K562 (cell line): ENCODE data around the gene BBX. TPM values are rescaled to one million over a fixed set of nuclear protein-coding genes. Genes with fewer than 3 reads are reported as not detected.

Experiments used
- ATAC-seq: fragments of 200-7000 bp; cut with Tn5 transposase; 3 replicates; pipeline ENCODE4 v1.9.1; 2020; ENCODE audit warnings: moderate library complexity
- BruUV-seq: library from RNA; stranded (reverse); fragments of 400-500 nt; replicated peaks from 2 replicates; lab custom pipeline; 2021; lab: Mats Ljungman, UMichigan
- CTCF ChIA-PET: fragments of 300-600 bp; formaldehyde crosslinking; extraction: SDS; loops from one replicate; lab custom pipeline; 2021; ENCODE audit warnings: low intra/inter-chr PET ratio; lab: Yijun Ruan, JAX
- POLR2A ChIA-PET: fragments of 300-600, 350-650 bp; sonication (Branson Sonifier 250); formaldehyde crosslinking; extraction: SDS; loops from one replicate; lab custom pipeline; 2021; ENCODE audit warnings: antibody characterized with exemption, inconsistent platforms; lab: Yijun Ruan, JAX
- DNase-seq, 4 experiments: peaks; one replicate each; pipeline versions ENCODE4 v3.0.0 to v3.0.0-alpha.2; 2011 to 2018; ENCODE audit warnings: low spot score in 3 of 4, mixed read lengths in 3 of 4; ENCODE audit errors: extremely low read depth in 1 of 4
- FAIRE-seq: peaks from 2 replicates; lab custom pipeline; 2011; peaks lifted over from hg19 to GRCh38; lab: Jason Lieb, UNC
- H2AFZ ChIP-seq: 2 replicates; pipeline ENCODE4 v1.6.0; 2011; ENCODE audit warnings: low read depth, low read length, control low read depth, inconsistent platforms
- H3K27ac ChIP-seq: fragments of 200-600 bp; 3 replicates; pipeline ENCODE4 v1.8.0; 2011; ENCODE audit warnings: low read depth, mild to moderate bottlenecking, control low read depth, inconsistent platforms, low read length, moderate library complexity, mixed read lengths; ENCODE audit errors: extremely low read depth
- H3K27me3 ChIP-seq, 2 experiments: fragments of 300-600 bp in 1 of 2; 2 replicates in 1 of 2; 3 replicates in 1 of 2; pipeline versions ENCODE4 v1.6.0 to v1.8.0; 2011; ENCODE audit warnings: inconsistent platforms in 2 of 2, low read length in 2 of 2, mild to moderate bottlenecking in 1 of 2, mixed read lengths in 1 of 2, moderate library complexity in 1 of 2; ENCODE audit not compliant: control insufficient read depth in 2 of 2, insufficient read depth in 2 of 2
- H3K36me3 ChIP-seq: fragments of 300-600 bp; 3 replicates; pipeline ENCODE4 v1.8.0; 2011; ENCODE audit warnings: mild to moderate bottlenecking, low read length, inconsistent platforms; ENCODE audit not compliant: control insufficient read depth, insufficient read depth
- H3K4me1 ChIP-seq, 2 experiments: fragments of 200-600 bp in 1 of 2; replicated peaks in 1 of 2; 2 replicates in 1 of 2; 3 replicates in 1 of 2; pipeline versions ENCODE4 v1.5.1 to v1.8.0; 2011; ENCODE audit warnings: inconsistent platforms in 2 of 2, low read length in 2 of 2, mild to moderate bottlenecking in 1 of 2, mixed read lengths in 1 of 2, moderate library complexity in 1 of 2; ENCODE audit not compliant: control insufficient read depth in 2 of 2, insufficient read depth in 2 of 2
- H3K4me2 ChIP-seq: 2 replicates; pipeline ENCODE4 v1.6.1; 2011; ENCODE audit warnings: low read length, control low read depth, inconsistent platforms, mixed read lengths; ENCODE audit not compliant: insufficient read depth
- H3K4me3 ChIP-seq: fragments of 200-600 bp; sonication (generic), shearing (Covaris generic); 2 replicates; pipeline ENCODE4 v1.5.1; 2016; ENCODE audit warnings: control low read depth, inconsistent platforms
- H3K79me2 ChIP-seq: fragments of 200-600 bp; 3 replicates; pipeline ENCODE4 v1.8.0; 2011; ENCODE audit warnings: low read length, inconsistent platforms; ENCODE audit not compliant: control insufficient read depth, insufficient read depth
- H3K9ac ChIP-seq, 2 experiments: 2 replicates each; pipeline versions ENCODE4 v1.6.0 to v1.6.1; 2011; ENCODE audit warnings: low read depth in 2 of 2, low read length in 2 of 2, control low read depth in 1 of 2, inconsistent platforms in 1 of 2, mild to moderate bottlenecking in 1 of 2, mixed read lengths in 1 of 2; ENCODE audit not compliant: insufficient read depth in 1 of 2
- H3K9me1 ChIP-seq: one replicate; pipeline ENCODE4 v1.6.0; 2011; ENCODE audit warnings: inconsistent platforms, mild to moderate bottlenecking, low read length, moderate library complexity; ENCODE audit not compliant: control insufficient read depth, insufficient read depth
- H3K9me3 ChIP-seq: replicated peaks from 2 replicates; pipeline ENCODE4 v1.5.1; 2011; ENCODE audit warnings: low read depth, low read length, inconsistent platforms; ENCODE audit not compliant: control insufficient read depth, insufficient read depth
- H4K20me1 ChIP-seq: replicated peaks from 2 replicates; pipeline ENCODE4 v1.6.1; 2011; ENCODE audit warnings: low read length, inconsistent platforms, mixed read lengths; ENCODE audit not compliant: control insufficient read depth, insufficient read depth
- ARID2 ChIP-seq: fragments of 450-650 bp; IDR thresholded peaks from 2 replicates; pipeline ENCODE4 v1.6.1; 2017; ENCODE audit warnings: antibody characterized with exemption, mild to moderate bottlenecking
- CBX2 ChIP-seq: fragments of 200-600 bp; sonication (generic); IDR thresholded peaks from one replicate; pipeline ENCODE4 v1.6.1; 2012; ENCODE audit warnings: mild to moderate bottlenecking, low read length, inconsistent platforms; ENCODE audit not compliant: insufficient read depth, poor library complexity, severe bottlenecking
- CC2D1A ChIP-seq: fragments of 450-650 bp; IDR thresholded peaks from 2 replicates; pipeline ENCODE4 v1.6.1; 2017; ENCODE audit warnings: mild to moderate bottlenecking
- CSDE1 ChIP-seq, 2 experiments: fragments of 450-650 bp; IDR thresholded peaks; 2 replicates each; pipeline ENCODE4 v1.6.1; 2016; ENCODE audit warnings: mild to moderate bottlenecking in 1 of 2
- DIDO1 ChIP-seq: fragments of 450-650 bp; IDR thresholded peaks from 2 replicates; pipeline ENCODE4 v1.6.1; 2016; ENCODE audit warnings: low read depth, missing biosample characterization, missing genetic modification characterization
- IRF2 ChIP-seq: sonication (generic); formaldehyde crosslinking; IDR thresholded peaks from 2 replicates; pipeline ENCODE4 v1.8.1; 2022; ENCODE audit warnings: mild to moderate bottlenecking, missing genetic modification reagents
- PHB ChIP-seq: fragments of 250-450 bp; sonication (Bioruptor Pico); IDR thresholded peaks from 2 replicates; pipeline ENCODE4 v1.5.0; 2021
- RFX1 ChIP-seq: fragments of 450-650 bp; IDR thresholded peaks from 2 replicates; pipeline ENCODE4 v1.6.1; 2016; ENCODE audit warnings: mild to moderate bottlenecking, moderate library complexity
- RFX5 ChIP-seq: IDR thresholded peaks from 2 replicates; pipeline ENCODE4 v1.6.1; 2011; ENCODE audit warnings: low read depth, mild to moderate bottlenecking, improper control_type of control experiment, low read length
- SMAD3 ChIP-seq: fragments of 450-650 bp; formaldehyde crosslinking; conservative IDR thresholded peaks from 2 replicates; pipeline ENCODE4 v1.4.0; 2020; ENCODE audit warnings: mild to moderate bottlenecking
- SMARCC2 ChIP-seq: fragments of 450-650 bp; IDR thresholded peaks from 2 replicates; pipeline ENCODE4 v1.6.1; 2017; ENCODE audit warnings: antibody characterized with exemption, moderate library complexity, mild to moderate bottlenecking, low read depth
- SNRNP70 ChIP-seq: fragments of 200-400 bp; formaldehyde crosslinking; optimal IDR thresholded peaks from 2 replicates; pipeline ENCODE3; 2017; ENCODE audit warnings: low read depth, low read length
- ZBTB7A ChIP-seq: IDR thresholded peaks from 2 replicates; pipeline ENCODE4 v1.6.1; 2011; ENCODE audit warnings: low read depth, mild to moderate bottlenecking, low read length, moderate library complexity, borderline replicate concordance; ENCODE audit not compliant: control insufficient read depth
- ZKSCAN1 ChIP-seq: fragments of 150-350 bp; IDR thresholded peaks from 2 replicates; pipeline ENCODE4 v1.6.1; 2016; ENCODE audit warnings: low read depth, low read length
- ZNF316 ChIP-seq: fragments of 450-650 bp; IDR thresholded peaks from 2 replicates; pipeline ENCODE4 v1.6.1; 2016
- ZNF77 ChIP-seq: fragments of 250-450 bp; sonication (Bioruptor Pico); IDR thresholded peaks from 2 replicates; pipeline ENCODE4 v1.5.0; 2020
- ZNF778 ChIP-seq: fragments of 450-650 bp; formaldehyde crosslinking; IDR thresholded peaks from 2 replicates; pipeline ENCODE4 v1.4.0; 2020; ENCODE audit warnings: mild to moderate bottlenecking, moderate library complexity
- WGBS: fragments of 100-300 bp; shearing (Covaris generic); methylation state at CpG from one replicate; pipeline ENCODE4 v1.1.6; 2016; ENCODE audit warnings: low coverage, mixed read lengths; ENCODE audit not compliant: insufficient coverage; ENCODE audit errors: missing lambda C conversion rate; 5-methylcytosine and 5-hydroxymethylcytosine counted together
- in situ Hi-C: fragments of 300-500 bp; cut with MboI; formaldehyde crosslinking; loops from 4 replicates; pipeline ENCODE4 v1.15.0; 2018; ENCODE audit warnings: inconsistent platforms, mixed read lengths
- intact Hi-C: fragments of 100-400 bp; cut with micrococcal nuclease; formaldehyde crosslinking; loops from 2 replicates; pipeline ENCODE4 v1.14.2; 2022
- polyA plus RNA-seq, 8 experiments: library from polyadenylated mRNA; depleted of rRNA in 4 of 8; stranded (reverse) in 5 of 8; unstranded in 3 of 8; fragments of >200 nt; fragmentation: Nextera tagmentation in 2 of 8; fragmentation: Illumina TruSeq in 1 of 8; extraction: Ambion mirVana in 2 of 8; extraction: Trizol in 1 of 8; gene quantifications; 2 replicates each; pipeline versions ENCODE4 v1.2.1 to v1.2.3, GENCODE V29; 2011 to 2014; ENCODE audit warnings: inconsistent platforms in 1 of 8, missing spikeins in 1 of 8
- total RNA-seq, 7 experiments: library from RNA; depleted of rRNA in 6 of 7; stranded (reverse); fragments of >200 nt in 6 of 7; fragmentation: Illumina TruSeq in 2 of 7; extraction: Trizol in 2 of 7; gene quantifications; 2 replicates each; pipeline versions ENCODE4 v1.2.1 to v1.2.3, GENCODE V29; 2011 to 2021; ENCODE audit warnings: low replicate concordance in 1 of 7
- TF ChIP-seq, protein P1 (sequence below): sonication (generic); formaldehyde crosslinking; IDR thresholded peaks from 2 replicates; pipeline ENCODE4 v1.8.0; 2023; ENCODE audit warnings: missing genetic modification reagents, mild to moderate bottlenecking, borderline replicate concordance

The BBX gene
- total and polyA plus RNA-seq, 9 of the 15 experiments (the other 6 are each of a cell fraction or from before 2014, with no cell fraction given): 4.9 to 19.5 (median 11.8) TPM

DNA sequence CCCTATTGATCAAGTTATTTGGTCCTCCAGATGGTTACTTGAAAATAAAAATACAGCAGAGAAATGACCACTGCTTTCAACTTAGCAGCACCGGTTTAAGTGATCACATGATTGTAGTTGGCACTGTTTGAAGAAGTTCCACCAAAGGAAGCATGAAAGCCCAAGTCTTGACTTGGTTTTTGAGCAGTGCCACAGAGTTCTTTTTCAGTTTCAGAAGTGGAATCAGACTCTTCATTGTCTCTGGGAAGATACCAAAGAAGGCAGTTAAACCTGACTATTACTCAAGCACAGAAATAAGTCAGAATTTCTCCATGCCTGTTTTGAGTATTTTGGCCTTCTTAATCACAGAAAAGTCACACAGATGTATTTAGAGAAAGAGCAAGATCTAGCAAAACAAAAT lies 66.7 kb downstream of the BBX start (continued):
- TF ChIP-seq, protein P1, sequence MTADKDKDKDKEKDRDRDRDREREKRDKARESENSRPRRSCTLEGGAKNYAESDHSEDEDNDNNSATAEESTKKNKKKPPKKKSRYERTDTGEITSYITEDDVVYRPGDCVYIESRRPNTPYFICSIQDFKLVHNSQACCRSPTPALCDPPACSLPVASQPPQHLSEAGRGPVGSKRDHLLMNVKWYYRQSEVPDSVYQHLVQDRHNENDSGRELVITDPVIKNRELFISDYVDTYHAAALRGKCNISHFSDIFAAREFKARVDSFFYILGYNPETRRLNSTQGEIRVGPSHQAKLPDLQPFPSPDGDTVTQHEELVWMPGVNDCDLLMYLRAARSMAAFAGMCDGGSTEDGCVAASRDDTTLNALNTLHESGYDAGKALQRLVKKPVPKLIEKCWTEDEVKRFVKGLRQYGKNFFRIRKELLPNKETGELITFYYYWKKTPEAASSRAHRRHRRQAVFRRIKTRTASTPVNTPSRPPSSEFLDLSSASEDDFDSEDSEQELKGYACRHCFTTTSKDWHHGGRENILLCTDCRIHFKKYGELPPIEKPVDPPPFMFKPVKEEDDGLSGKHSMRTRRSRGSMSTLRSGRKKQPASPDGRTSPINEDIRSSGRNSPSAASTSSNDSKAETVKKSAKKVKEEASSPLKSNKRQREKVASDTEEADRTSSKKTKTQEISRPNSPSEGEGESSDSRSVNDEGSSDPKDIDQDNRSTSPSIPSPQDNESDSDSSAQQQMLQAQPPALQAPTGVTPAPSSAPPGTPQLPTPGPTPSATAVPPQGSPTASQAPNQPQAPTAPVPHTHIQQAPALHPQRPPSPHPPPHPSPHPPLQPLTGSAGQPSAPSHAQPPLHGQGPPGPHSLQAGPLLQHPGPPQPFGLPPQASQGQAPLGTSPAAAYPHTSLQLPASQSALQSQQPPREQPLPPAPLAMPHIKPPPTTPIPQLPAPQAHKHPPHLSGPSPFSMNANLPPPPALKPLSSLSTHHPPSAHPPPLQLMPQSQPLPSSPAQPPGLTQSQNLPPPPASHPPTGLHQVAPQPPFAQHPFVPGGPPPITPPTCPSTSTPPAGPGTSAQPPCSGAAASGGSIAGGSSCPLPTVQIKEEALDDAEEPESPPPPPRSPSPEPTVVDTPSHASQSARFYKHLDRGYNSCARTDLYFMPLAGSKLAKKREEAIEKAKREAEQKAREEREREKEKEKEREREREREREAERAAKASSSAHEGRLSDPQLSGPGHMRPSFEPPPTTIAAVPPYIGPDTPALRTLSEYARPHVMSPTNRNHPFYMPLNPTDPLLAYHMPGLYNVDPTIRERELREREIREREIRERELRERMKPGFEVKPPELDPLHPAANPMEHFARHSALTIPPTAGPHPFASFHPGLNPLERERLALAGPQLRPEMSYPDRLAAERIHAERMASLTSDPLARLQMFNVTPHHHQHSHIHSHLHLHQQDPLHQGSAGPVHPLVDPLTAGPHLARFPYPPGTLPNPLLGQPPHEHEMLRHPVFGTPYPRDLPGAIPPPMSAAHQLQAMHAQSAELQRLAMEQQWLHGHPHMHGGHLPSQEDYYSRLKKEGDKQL (CRISPR knock-in tag): no peak
- TF ChIP-seq DIDO1 (tag) (no peak), CSDE1 (IDR thresholded peaks at IDR 0.05) (no peak), ZKSCAN1 (no peak), ZNF77 (CRISPR knock-in tag) (no peak)

DNA sequence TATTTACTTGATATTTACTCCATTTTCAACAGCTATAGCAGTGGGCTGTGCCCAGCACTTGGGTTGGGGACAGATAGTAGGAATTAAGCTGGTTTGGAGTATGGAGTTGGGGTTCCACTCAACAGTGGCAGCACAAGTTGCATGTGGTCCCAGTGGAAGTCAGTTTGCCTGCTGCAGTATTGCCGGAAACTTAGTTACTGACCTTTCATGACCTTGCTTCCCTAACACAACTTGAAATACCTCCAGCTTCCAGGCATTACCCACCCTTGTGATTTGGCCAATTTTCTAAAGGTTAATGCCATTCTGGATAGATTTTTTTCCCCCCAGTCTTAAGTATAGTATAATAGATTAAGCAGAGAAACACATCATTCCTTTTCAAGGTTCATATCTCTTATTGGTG lies 68.0 kb downstream of the BBX start:
- Histone ChIP-seq H3K4me1 (no peaks in the 10 kb centered on the region), H2AFZ (no peak overlapping the region), H3K27ac (no peak overlapping the region), H4K20me1 (0 out of 2 replicates have a peak, but pooled peaks cover 5% of the 10 kb centered on the region), H3K4me2 (no peak overlapping the region), H3K9me3 (no peaks in the 10 kb centered on the region), H3K9ac (no peak overlapping the region), H3K36me3 (no peaks in the 10 kb centered on the region), H3K4me3 (no peak overlapping the region), H3K79me2 (no peaks in the 10 kb centered on the region), H3K27me3 (no peaks in the 10 kb centered on the region), H3K9me1 (no peaks in the 10 kb centered on the region)
- ChIA-PET CTCF (no interaction called here), POLR2A (interaction anchor here (0.7 to 1.0 kb wide), 2 partner anchors 948 to 1053 kb away, joined by 3 to 5 read pairs; no protein-coding TSS in a partner anchor)
- 88% methylated on average over 1 of the region's 1 CpG for WGBS
- FAIRE-seq: no peak
- no TSS peak for BruUV-seq
- DNase-seq: no peak
- ATAC-seq: no peak
- in situ Hi-C loops (no loop called here), intact Hi-C loops (no loop called here)
- TF ChIP-seq CC2D1A: no peak
- TF ChIP-seq ARID2: no peak
- TF ChIP-seq CBX2: no peak
- no peak for TF ChIP-seq SMARCC2
- no peak for TF ChIP-seq SMAD3 (CRISPR knock-in tag)
- no peak for TF ChIP-seq RFX5
- TF ChIP-seq ZBTB7A: no peak
- TF ChIP-seq SNRNP70: no peak
- TF ChIP-seq ZNF778 (CRISPR knock-in tag): no peak
- TF ChIP-seq IRF2: no peak
- no peak for TF ChIP-seq PHB (CRISPR knock-in tag)
- TF ChIP-seq RFX1: no peak
- TF ChIP-seq ZNF316: no peak
